CD4-positive, alpha-beta T cell (primary cell): ENCODE measurements around the gene CATSPER4. TPM values are rescaled to one million over a fixed set of nuclear protein-coding genes. Genes with fewer than 3 reads are reported as not detected.

ENCODE experiments used
- ATAC-seq: fragments of 200-7000 bp; cut with Tn5 transposase; one replicate; pipeline ENCODE4 v1.10.0; 2022; ENCODE audit warnings: mild to moderate bottlenecking; ENCODE audit not compliant: poor library complexity
- CTCF ChIA-PET: fragments of 350-600 bp; sonication (Branson Sonifier 250); formaldehyde crosslinking; loops from one replicate; lab custom pipeline; 2021; ENCODE audit warnings: antibody characterized with exemption, inconsistent platforms; lab: Charles Lee
- POLR2A ChIA-PET: fragments of 350-600 bp; sonication (Branson Sonifier 250); formaldehyde crosslinking; loops from one replicate; lab custom pipeline; 2021; ENCODE audit warnings: antibody characterized with exemption, inconsistent platforms; lab: Charles Lee
- DNase-seq, 14 experiments: peaks; one replicate each; pipeline ENCODE4 v3.0.0-alpha.2; 2013 to 2020; ENCODE audit warnings: mixed read lengths in 2 of 14
- H3K27ac ChIP-seq, 2 donors: one replicate each; pipeline versions ENCODE4 v1.5.1 to v1.7.0; 2013; ENCODE audit warnings: low read length in 2 of 2, low read depth in 1 of 2, mild to moderate bottlenecking in 1 of 2
- H3K27me3 ChIP-seq, 2 experiments: 1 replicate in 1 of 2; 2 replicates in 1 of 2; pipeline versions ENCODE4 v1.6.1 to v1.7.0; 2013; ENCODE audit warnings: low read length in 2 of 2, control low read depth in 1 of 2, mild to moderate bottlenecking in 1 of 2, moderate library complexity in 1 of 2; ENCODE audit not compliant: insufficient read depth in 2 of 2, control insufficient read depth in 1 of 2
- H3K36me3 ChIP-seq: one replicate; pipeline ENCODE4 v1.6.1; 2013; ENCODE audit warnings: low read length, control low read depth; ENCODE audit not compliant: insufficient read depth
- H3K4me1 ChIP-seq: one replicate; pipeline ENCODE4 v1.6.1; 2013; ENCODE audit warnings: low read length, control low read depth; ENCODE audit not compliant: insufficient read depth
- H3K4me3 ChIP-seq: one replicate; pipeline ENCODE4 v1.5.1; 2013; ENCODE audit warnings: mild to moderate bottlenecking, low read length, moderate library complexity
- H3K9me3 ChIP-seq, 2 experiments: 1 replicate in 1 of 2; 2 replicates in 1 of 2; pipeline versions ENCODE4 v1.6.1 to v1.7.0; 2013; ENCODE audit warnings: low read length in 2 of 2, mild to moderate bottlenecking in 2 of 2, control low read depth in 1 of 2, moderate library complexity in 1 of 2; ENCODE audit not compliant: control insufficient read depth in 1 of 2, insufficient read depth in 1 of 2
- H3K27ac Mint-ChIP-seq: one replicate; pipeline ENCODE4 v1.8.0; 2020; ENCODE audit warnings: mixed read lengths
- H3K27me3 Mint-ChIP-seq: one replicate; pipeline ENCODE4 v1.8.0; 2021; ENCODE audit warnings: mixed read lengths
- H3K36me3 Mint-ChIP-seq: one replicate; pipeline ENCODE4 v1.8.0; 2021; ENCODE audit warnings: low read depth, mixed read lengths
- H3K4me1 Mint-ChIP-seq: one replicate; pipeline ENCODE4 v1.8.0; 2021; ENCODE audit warnings: low read depth, mixed read lengths
- H3K4me3 Mint-ChIP-seq: one replicate; pipeline ENCODE4 v1.8.0; 2020; ENCODE audit warnings: mild to moderate bottlenecking, mixed read lengths
- H3K9me3 Mint-ChIP-seq: one replicate; pipeline ENCODE4 v1.8.0; 2020; ENCODE audit warnings: mixed read lengths
- intact Hi-C, 2 experiments: fragments of 100-400 bp; cut with DNase I in 1 of 2; cut with micrococcal nuclease in 1 of 2; formaldehyde crosslinking; loops; one replicate each; pipeline versions ENCODE4 v1.15.1 to v1.9.0; 2023 to 2025; cut with DNase I, micrococcal nuclease
- total RNA-seq, 174 experiments: library from RNA in 2 of 174; stranded (reverse) in 2 of 174; gene quantifications; one replicate each; pipeline ENCODE4 v1.2.3 and lab custom pipeline; 2021 to 2026
- TF ChIP-seq, protein P1 (sequence below): fragments of 200-600 bp; IDR thresholded peaks from one replicate; pipeline ENCODE4 v1.8.0; 2022; ENCODE audit warnings: antibody characterized with exemption, mild to moderate bottlenecking

The CATSPER4 gene
- total RNA-seq, 2 experiments from 2014 or later = not detected

GRCh38 chr1:26166719-26167281 lies 23.6 kb upstream of the CATSPER4 start:
- Mint-ChIP-seq H3K27me3 (peaks cover 11% of the 10 kb centered on the region), H3K36me3 (no peaks in the 10 kb centered on the region), H3K27ac (no peak overlapping the region), H3K4me1 (peaks cover 17% of the 10 kb centered on the region), H3K9me3 (no peaks in the 10 kb centered on the region), H3K4me3 (peak overlapping the region; percentile 8)
- intact Hi-C loops = loop anchor here in 1 of 2 experiments (5.0 to 10.0 kb wide), 3 partner anchors 156 to 228 kb away; no protein-coding TSS in a partner anchor
- TF ChIP-seq, protein P1, sequence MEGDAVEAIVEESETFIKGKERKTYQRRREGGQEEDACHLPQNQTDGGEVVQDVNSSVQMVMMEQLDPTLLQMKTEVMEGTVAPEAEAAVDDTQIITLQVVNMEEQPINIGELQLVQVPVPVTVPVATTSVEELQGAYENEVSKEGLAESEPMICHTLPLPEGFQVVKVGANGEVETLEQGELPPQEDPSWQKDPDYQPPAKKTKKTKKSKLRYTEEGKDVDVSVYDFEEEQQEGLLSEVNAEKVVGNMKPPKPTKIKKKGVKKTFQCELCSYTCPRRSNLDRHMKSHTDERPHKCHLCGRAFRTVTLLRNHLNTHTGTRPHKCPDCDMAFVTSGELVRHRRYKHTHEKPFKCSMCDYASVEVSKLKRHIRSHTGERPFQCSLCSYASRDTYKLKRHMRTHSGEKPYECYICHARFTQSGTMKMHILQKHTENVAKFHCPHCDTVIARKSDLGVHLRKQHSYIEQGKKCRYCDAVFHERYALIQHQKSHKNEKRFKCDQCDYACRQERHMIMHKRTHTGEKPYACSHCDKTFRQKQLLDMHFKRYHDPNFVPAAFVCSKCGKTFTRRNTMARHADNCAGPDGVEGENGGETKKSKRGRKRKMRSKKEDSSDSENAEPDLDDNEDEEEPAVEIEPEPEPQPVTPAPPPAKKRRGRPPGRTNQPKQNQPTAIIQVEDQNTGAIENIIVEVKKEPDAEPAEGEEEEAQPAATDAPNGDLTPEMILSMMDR = no peak
- no peak for DNase-seq
- ATAC-seq = no peak
- no peaks in the 10 kb centered on the region for H3K36me3 ChIP-seq
- CTCF ChIA-PET = no interaction called here
- no peak overlapping the region for H3K4me3 ChIP-seq
- POLR2A ChIA-PET = no interaction called here
- peaks cover 13 to 15% of the 10 kb centered on the region in 2 experiments for H3K27me3 ChIP-seq
- H3K9me3 ChIP-seq = no peaks in the 10 kb centered on the region
- peaks cover 45% of the 10 kb centered on the region for H3K4me1 ChIP-seq
- H3K27ac ChIP-seq = no peak overlapping the region

GRCh38 chr1:26168410-26169197 lies 21.8 kb upstream of the CATSPER4 start, which contains the start of gene C1orf232:
Gene C1orf232, minus strand, starts transcription at chr1:26168963. Its CDS starts 464 bp downstream, at chr1:26168499.
- H3K27me3 ChIP-seq = peaks cover 1 to 5% of the 10 kb centered on the region in 2 experiments
- H3K9me3 ChIP-seq = no peaks in the 10 kb centered on the region
- DNase-seq = peak in 1 of 14 experiments; percentile 19
- H3K36me3 Mint-ChIP-seq = no peaks in the 10 kb centered on the region
- ChIA-PET CTCF (interaction anchor here (1.5 to 2.9 kb wide), 3 partner anchors 43 to 66 kb away, joined by 5 to 50 read pairs (median 6); partner anchors contain the start of gene CEP85), POLR2A (interaction anchor here (1.1 kb wide), 1 partner anchor 150 kb away, joined by 3 read pairs; no protein-coding TSS in a partner anchor)
- H3K27ac Mint-ChIP-seq = peak within 1 kb of the TSS; percentile 61
- peak within 1 kb of the TSS; percentile 85 for H3K4me3 ChIP-seq
- H3K36me3 ChIP-seq = no peaks in the 10 kb centered on the region
- peak within 1 kb of the TSS; percentile 58 to 71 for H3K27ac ChIP-seq
- TF ChIP-seq, protein P1 = no peak
- peaks cover 3% of the 10 kb centered on the region for H3K27me3 Mint-ChIP-seq
- ATAC-seq = no peak
- peak within 1 kb of the TSS; percentile 90 for H3K4me3 Mint-ChIP-seq
- H3K9me3 Mint-ChIP-seq = no peaks in the 10 kb centered on the region
- H3K4me1 ChIP-seq = peaks cover 36% of the 10 kb centered on the region
- intact Hi-C loops = loop anchor here (1.0 to 10.0 kb wide), 6 partner anchors 65 to 226 kb away; partner anchors contain the start of gene CEP85 (in 1 of the 2)
- peaks cover 12% of the 10 kb centered on the region for H3K4me1 Mint-ChIP-seq

DNA sequence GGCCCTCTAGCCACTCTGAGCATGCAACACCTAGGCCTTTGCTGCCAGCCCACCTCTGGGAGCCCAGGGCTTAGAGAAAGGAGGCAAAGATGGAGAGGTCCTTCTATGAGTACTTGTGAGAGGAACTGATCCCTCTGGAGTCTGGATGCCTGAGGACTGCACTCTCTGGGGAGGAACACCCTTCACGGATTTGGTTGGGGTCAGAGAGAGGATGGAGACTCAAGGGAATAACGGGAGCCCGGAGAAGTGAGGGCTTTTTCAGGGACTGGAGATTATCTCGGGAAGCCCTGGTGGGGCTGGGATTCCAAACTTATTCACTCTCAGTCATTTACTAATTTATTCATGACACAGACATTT lies 21.2 kb upstream of the CATSPER4 start:
- ChIA-PET POLR2A (interaction anchor here (0.6 to 1.8 kb wide), 9 partner anchors 12 to 263 kb away, joined by 3 to 36 read pairs (median 4); partner anchors contain the start of genes CEP85 and DHDDS), CTCF (interaction anchor here (0.6 to 2.9 kb wide), 27 partner anchors 12 to 1889 kb away, joined by 3 to 50 read pairs (median 3); partner anchors contain the start of genes CATSPER4, CD52 and CEP85)
- H3K4me1 ChIP-seq = peaks cover 31% of the 10 kb centered on the region
- intact Hi-C loops = loop anchor here (1.0 to 10.0 kb wide), 6 partner anchors 64 to 226 kb away; partner anchors contain the start of gene CEP85 (in 1 of the 2)
- no peaks in the 10 kb centered on the region for H3K27me3 Mint-ChIP-seq
- DNase-seq (no peak), ATAC-seq (no peak)
- peak overlapping the region in 1 of 2 donors; percentile 71 for H3K27ac ChIP-seq
- TF ChIP-seq, protein P1 = no peak
- peak overlapping the region; percentile 61 for H3K27ac Mint-ChIP-seq
- no peaks in the 10 kb centered on the region for H3K36me3 Mint-ChIP-seq
- no peaks in the 10 kb centered on the region for H3K9me3 ChIP-seq
- H3K4me1 Mint-ChIP-seq = peaks cover 12% of the 10 kb centered on the region
- H3K4me3 Mint-ChIP-seq = peak overlapping the region; percentile 90
- peak overlapping the region; percentile 85 for H3K4me3 ChIP-seq
- no peaks in the 10 kb centered on the region for H3K36me3 ChIP-seq
- no peaks in the 10 kb centered on the region for H3K27me3 ChIP-seq
- H3K9me3 Mint-ChIP-seq = no peaks in the 10 kb centered on the region
